GM12892 (cell line): Measurements from ENCODE around the gene COX11.

Experiments used
- POLR2AphosphoS5 ChIP-seq: IDR thresholded peaks from 2 replicates; pipeline ENCODE4 v1.6.1; 2011; ENCODE audit warnings: low read depth, low read length, control low read depth
- TAF1 ChIP-seq: IDR thresholded peaks from 2 replicates; pipeline ENCODE4 v1.6.1; 2011; ENCODE audit warnings: low read depth, mild to moderate bottlenecking, control low read depth, low read length, borderline replicate concordance

DNA sequence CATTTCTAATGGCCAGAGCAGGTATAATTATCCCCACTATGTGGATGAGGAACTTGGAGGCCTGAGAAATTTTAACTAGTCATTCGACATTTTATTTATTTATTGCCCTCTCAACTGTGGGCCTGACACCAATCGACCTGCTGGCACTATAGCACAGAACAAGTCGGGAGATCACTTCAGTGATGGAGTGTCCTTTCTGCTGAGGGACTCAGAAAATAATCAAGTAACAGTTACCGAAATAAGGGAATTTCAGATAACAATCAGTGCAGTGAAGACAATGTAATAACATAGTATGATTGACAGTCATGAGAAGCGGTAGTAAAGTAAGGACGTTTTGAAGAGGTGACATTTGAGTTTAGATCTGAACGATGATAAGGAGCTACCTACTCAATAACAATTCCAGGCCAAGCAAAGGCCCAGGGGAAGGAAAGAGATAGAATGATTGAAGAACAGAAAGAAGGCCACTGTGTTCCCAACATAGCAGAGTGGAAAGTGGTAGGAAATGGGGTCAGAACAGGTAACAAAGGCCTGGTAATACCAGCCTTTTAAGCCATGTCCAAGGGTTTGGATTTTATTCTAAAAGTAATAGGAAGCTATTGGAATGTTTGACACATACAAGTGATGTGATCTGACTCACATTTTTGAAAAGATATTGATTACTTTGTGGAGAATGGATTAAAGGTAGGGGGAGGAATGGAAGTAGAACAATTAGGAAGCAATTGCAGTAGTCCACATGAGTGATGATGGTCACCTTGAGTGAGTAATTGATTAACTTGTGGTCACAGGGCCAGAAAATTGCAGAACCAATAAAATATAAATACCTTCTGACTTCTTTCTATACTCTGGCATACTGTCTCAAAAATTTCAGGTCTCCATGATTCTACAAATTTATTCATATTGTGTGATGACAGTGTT is 1.5 kb upstream of the COX11 start:
- TF ChIP-seq TAF1 (no peak), POLR2AphosphoS5 (no peak)
